Naive B cell (primary cell): ENCODE data around the gene ENDOU. TPM values are rescaled to one million over a fixed set of nuclear protein-coding genes. Genes with fewer than 3 reads are reported as not detected.

Source experiments
- ATAC-seq, 2 donors: fragments of 150-1000 bp; cut with Tn5 transposase; 2 replicates each; pipeline ENCODE4 v1.10.0; 2021; ENCODE audit warnings: low read depth in 2 of 2, mild to moderate bottlenecking in 2 of 2, moderate library complexity in 2 of 2
- DNase-seq: peaks from one replicate; pipeline ENCODE4 v3.0.0; 2022
- H3K27ac Mint-ChIP-seq, 6 donors: one replicate each; pipeline ENCODE4 v1.8.0; 2020 to 2022; ENCODE audit warnings: mild to moderate bottlenecking in 6 of 6, mixed read lengths in 6 of 6, moderate library complexity in 5 of 6, inconsistent platforms in 2 of 6
- H3K27me3 Mint-ChIP-seq, 3 donors: one replicate each; pipeline ENCODE4 v1.8.0; 2021 to 2022; ENCODE audit warnings: mixed read lengths in 3 of 3, mild to moderate bottlenecking in 1 of 3
- H3K36me3 Mint-ChIP-seq, 2 donors: one replicate each; pipeline ENCODE4 v1.8.0; 2020 to 2022; ENCODE audit warnings: mixed read lengths in 2 of 2, inconsistent platforms in 1 of 2, mild to moderate bottlenecking in 1 of 2
- H3K4me1 Mint-ChIP-seq, 3 donors: one replicate each; pipeline ENCODE4 v1.8.0; 2020 to 2022; ENCODE audit warnings: mixed read lengths in 3 of 3, inconsistent platforms in 1 of 3, mild to moderate bottlenecking in 1 of 3, moderate library complexity in 1 of 3
- H3K4me3 Mint-ChIP-seq, 8 donors: one replicate each; pipeline ENCODE4 v1.8.0; 2020 to 2022; ENCODE audit warnings: mild to moderate bottlenecking in 8 of 8, mixed read lengths in 8 of 8, moderate library complexity in 8 of 8, inconsistent platforms in 2 of 8
- H3K9me3 Mint-ChIP-seq, 7 donors: one replicate each; pipeline ENCODE4 v1.8.0; 2020 to 2022; ENCODE audit warnings: mixed read lengths in 7 of 7, mild to moderate bottlenecking in 5 of 7, inconsistent platforms in 2 of 7, moderate library complexity in 1 of 7
- polyA plus RNA-seq, 6 donors: library from polyadenylated mRNA; unstranded; fragments of 300-500 nt; fragmentation: Illumina TruSeq; gene quantifications; one replicate each; pipeline ENCODE4 v1.2.3, GENCODE V29; 2021; ENCODE audit warnings: low read depth in 6 of 6

ENDOU gene
- polyA plus RNA-seq, 6 donors from 2014 or later, result 0.21 TPM; not detected in 5

- no peaks in the 10 kb centered on the region for H3K36me3 Mint-ChIP-seq
- no peaks in the 10 kb centered on the region for H3K27me3 Mint-ChIP-seq
- H3K4me3 Mint-ChIP-seq, result peak overlapping the region in 1 of 8 donors; percentile 41
- DNase-seq (no peak), ATAC-seq (peak in 1 of 2 donors; percentile 18)
- no peak overlapping the region for H3K27ac Mint-ChIP-seq
- H3K9me3 Mint-ChIP-seq, result no peaks in the 10 kb centered on the region
- H3K4me1 Mint-ChIP-seq, result peaks cover 11 to 17% (median 11%) of the 10 kb centered on the region in 3 donors
These were observed 41.4 kb upstream of the ENDOU start for GRCh38 chr12:47766502-47767215.

- H3K9me3 Mint-ChIP-seq, result no peaks in the 10 kb centered on the region
- H3K4me1 Mint-ChIP-seq, result peaks cover 15 to 19% (median 17%) of the 10 kb centered on the region in 3 donors
- H3K27me3 Mint-ChIP-seq, result no peaks in the 10 kb centered on the region
- no peaks in the 10 kb centered on the region for H3K36me3 Mint-ChIP-seq
- H3K27ac Mint-ChIP-seq, result peak overlapping the region in 2 of 6 donors; percentile 12 to 75
- peak; percentile 13 for ATAC-seq
- H3K4me3 Mint-ChIP-seq, result peak overlapping the region in 1 of 8 donors; percentile 38
- no peak for DNase-seq
These were observed 38.4 kb upstream of the ENDOU start for GRCh38 chr12:47763481-47764346.

GRCh38 chr12:47762850-47763465 is 37.7 kb upstream of the ENDOU start:
- no peaks in the 10 kb centered on the region for H3K36me3 Mint-ChIP-seq
- H3K4me1 Mint-ChIP-seq, result peaks cover 20 to 25% (median 22%) of the 10 kb centered on the region in 3 donors
- H3K9me3 Mint-ChIP-seq, result no peaks in the 10 kb centered on the region
- H3K27ac Mint-ChIP-seq, result peak overlapping the region in 1 of 6 donors; percentile 52
- H3K4me3 Mint-ChIP-seq, result peak overlapping the region in 2 of 8 donors; percentile 4 to 42
- no peaks in the 10 kb centered on the region for H3K27me3 Mint-ChIP-seq
- ATAC-seq, result no peak
- DNase-seq, result no peak

GRCh38 chr12:47758834-47759690 is 33.8 kb upstream of the ENDOU start, which contains the start of gene RAPGEF3:
Gene RAPGEF3, minus strand, starts transcription at chr12:47758880. Its CDS starts 324 bp downstream, at chr12:47758556.
- H3K27ac Mint-ChIP-seq, result peak within 1 kb of the TSS; percentile 10 to 91 (median 56)
- peak within 1 kb of the TSS; percentile 49 to 93 (median 84) for H3K4me3 Mint-ChIP-seq
- peaks cover 40 to 59% (median 48%) of the 10 kb centered on the region in 3 donors for H3K4me1 Mint-ChIP-seq
- ATAC-seq (peak; percentile 68 to 70), DNase-seq (peak; percentile 69)
- no peaks in the 10 kb centered on the region for H3K9me3 Mint-ChIP-seq
- no peaks in the 10 kb centered on the region for H3K27me3 Mint-ChIP-seq
- H3K36me3 Mint-ChIP-seq, result no peaks in the 10 kb centered on the region

- no peak for DNase-seq
- no peak for ATAC-seq
- Mint-ChIP-seq H3K4me1 (peaks cover 40 to 57% (median 46%) of the 10 kb centered on the region in 3 donors), H3K27ac (peak overlapping the region in 3 of 6 donors; percentile 10 to 91 (median 78)), H3K9me3 (no peaks in the 10 kb centered on the region), H3K36me3 (no peaks in the 10 kb centered on the region), H3K27me3 (no peaks in the 10 kb centered on the region), H3K4me3 (peak overlapping the region; percentile 49 to 93 (median 84))
These were observed 33.2 kb upstream of the ENDOU start for GRCh38 chr12:47758584-47758833.

GRCh38 chr12:47757840-47758583 is 32.7 kb upstream of the ENDOU start:
- H3K4me3 Mint-ChIP-seq, result peak overlapping the region; percentile 49 to 93 (median 84)
- H3K9me3 Mint-ChIP-seq, result no peaks in the 10 kb centered on the region
- ATAC-seq (no peak), DNase-seq (no peak)
- H3K27ac Mint-ChIP-seq, result peak overlapping the region; percentile 10 to 91 (median 46)
- no peaks in the 10 kb centered on the region for H3K27me3 Mint-ChIP-seq
- no peaks in the 10 kb centered on the region for H3K36me3 Mint-ChIP-seq
- peaks cover 43 to 61% (median 48%) of the 10 kb centered on the region in 3 donors for H3K4me1 Mint-ChIP-seq

GRCh38 chr12:47757364-47757839 is 32.1 kb upstream of the ENDOU start:
- Mint-ChIP-seq H3K4me3 (peak overlapping the region in 7 of 8 donors; percentile 49 to 87 (median 74)), H3K27me3 (no peaks in the 10 kb centered on the region), H3K4me1 (peaks cover 46 to 66% (median 49%) of the 10 kb centered on the region in 3 donors), H3K36me3 (no peaks in the 10 kb centered on the region), H3K27ac (peak overlapping the region; percentile 3 to 91 (median 80)), H3K9me3 (no peaks in the 10 kb centered on the region)
- ATAC-seq, result peak; percentile 9 to 15
- no peak for DNase-seq

GRCh38 chr12:47755655-47756562 is 30.6 kb upstream of the ENDOU start:
- Mint-ChIP-seq H3K4me1 (peaks cover 46 to 66% (median 49%) of the 10 kb centered on the region in 3 donors), H3K27me3 (no peaks in the 10 kb centered on the region), H3K27ac (peak overlapping the region; percentile 19 to 91 (median 56)), H3K36me3 (no peaks in the 10 kb centered on the region), H3K9me3 (no peaks in the 10 kb centered on the region), H3K4me3 (peak overlapping the region; percentile 0 to 83 (median 32))
- DNase-seq (peak; percentile 43), ATAC-seq (peak; percentile 47 to 52)

GRCh38 chr12:47754881-47755280 is 29.6 kb upstream of the ENDOU start:
- no peaks in the 10 kb centered on the region for H3K9me3 Mint-ChIP-seq
- DNase-seq, result no peak
- peaks cover 44 to 67% (median 52%) of the 10 kb centered on the region in 3 donors for H3K4me1 Mint-ChIP-seq
- H3K36me3 Mint-ChIP-seq, result no peaks in the 10 kb centered on the region
- H3K27me3 Mint-ChIP-seq, result no peaks in the 10 kb centered on the region
- ATAC-seq, result no peak
- peak overlapping the region in 3 of 6 donors; percentile 11 to 60 (median 19) for H3K27ac Mint-ChIP-seq
- peak overlapping the region in 4 of 8 donors; percentile 5 to 50 (median 22) for H3K4me3 Mint-ChIP-seq

GRCh38 chr12:47754126-47754525 is 28.8 kb upstream of the ENDOU start:
- DNase-seq (no peak), ATAC-seq (no peak)
- Mint-ChIP-seq H3K27ac (peak overlapping the region in 1 of 6 donors; percentile 69), H3K27me3 (no peaks in the 10 kb centered on the region), H3K4me3 (peak overlapping the region in 1 of 8 donors; percentile 43), H3K9me3 (no peaks in the 10 kb centered on the region), H3K36me3 (no peaks in the 10 kb centered on the region), H3K4me1 (peaks cover 48 to 64% (median 60%) of the 10 kb centered on the region in 3 donors)
